Prostate gland (tissue), 2 donors: ENCODE data around the gene TCAP. TPM values are rescaled to one million over a fixed set of nuclear protein-coding genes. Genes with fewer than 3 reads are reported as not detected.

Source experiments
- DNase-seq: peaks from one replicate; pipeline ENCODE4 v3.0.0-alpha.2; 2019; ENCODE audit warnings: low spot score
- H3K27ac ChIP-seq, 2 donors: fragments of 200-600 bp; sonication (generic); 2 replicates each; pipeline ENCODE4 v1.5.1; 2017 to 2019
- H3K27me3 ChIP-seq: fragments of 200-600 bp; sonication (generic); replicated peaks from 2 replicates; pipeline ENCODE4 v1.5.1; 2019; ENCODE audit not compliant: insufficient read depth
- H3K36me3 ChIP-seq, 2 donors: fragments of 200-600 bp; sonication (generic); 1 replicate in 1 of 2; 2 replicates in 1 of 2; pipeline versions ENCODE4 v1.5.1 to v1.8.1; 2017 to 2019
- H3K4me1 ChIP-seq: fragments of 200-600 bp; sonication (generic); replicated peaks from 2 replicates; pipeline ENCODE4 v1.5.1; 2019
- H3K4me3 ChIP-seq, 2 donors: fragments of 200-600 bp; sonication (generic); 2 replicates each; pipeline ENCODE4 v1.5.1; 2017 to 2019
- H3K9me3 ChIP-seq: fragments of 200-600 bp; sonication (generic); 2 replicates; pipeline ENCODE4 v1.5.1; 2017
- CTCF ChIP-seq, 4 experiments: fragments of 200-600 bp in 2 of 4; fragments of 450-650 bp in 2 of 4; sonication (generic) in 2 of 4; IDR thresholded peaks; 1 replicate in 3 of 4; 2 replicates in 1 of 4; pipeline ENCODE4 v1.5.1; 2016 to 2019; ENCODE audit warnings: antibody characterized with exemption in 4 of 4, mild to moderate bottlenecking in 2 of 4, moderate library complexity in 2 of 4
- POLR2A ChIP-seq: fragments of 450-650 bp; IDR thresholded peaks from one replicate; pipeline ENCODE4 v1.6.1; 2016; ENCODE audit warnings: antibody characterized with exemption, mild to moderate bottlenecking
- POLR2AphosphoS5 ChIP-seq: sonication (generic); formaldehyde crosslinking; IDR thresholded peaks from one replicate; pipeline ENCODE4 v1.6.1; 2017; ENCODE audit warnings: antibody characterized with exemption
- WGBS: methylation state at CpG from one replicate; pipeline ENCODE4 v1.1.5; 2018; 5-methylcytosine and 5-hydroxymethylcytosine counted together
- intact Hi-C: fragments of 100-400 bp; cut with DNase I; formaldehyde crosslinking; loops from one replicate; pipeline ENCODE4 v1.14.2; 2022
- total RNA-seq, 2 donors: library from RNA; depleted of rRNA; stranded (reverse); fragments of >200 nt; gene quantifications; one replicate each; pipeline ENCODE4 v1.1.0, GENCODE V29; 2016

TCAP gene
- total RNA-seq, 2 donors from 2014 or later = 4.3 to 44.3 TPM

GRCh38 chr17:39660011-39660360 is 5.2 kb upstream of the TCAP start:
- 68% methylated on average over 5 of the region's 5 CpGs for whole genome bisulfite sequencing
- no peak for TF ChIP-seq POLR2A
- TF ChIP-seq POLR2AphosphoS5 = no peak
- no peak for TF ChIP-seq CTCF (IDR thresholded peaks at IDR 0.05)
- DNase-seq = no peak
- intact Hi-C loops = no loop called here
- H3K4me1 ChIP-seq = peaks cover 11% of the 10 kb centered on the region
- H3K4me3 ChIP-seq = no peak overlapping the region
- H3K36me3 ChIP-seq = no peaks in the 10 kb centered on the region
- peak overlapping the region; percentile 30 to 37 for H3K27ac ChIP-seq
- H3K9me3 ChIP-seq = no peaks in the 10 kb centered on the region
- no peaks in the 10 kb centered on the region for H3K27me3 ChIP-seq

- Histone ChIP-seq H3K27me3 (no peaks in the 10 kb centered on the region), H3K36me3 (no peaks in the 10 kb centered on the region), H3K4me1 (peaks cover 11% of the 10 kb centered on the region), H3K4me3 (no peak overlapping the region), H3K27ac (peak overlapping the region; percentile 30 to 37), H3K9me3 (no peaks in the 10 kb centered on the region)
- no peak for DNase-seq
- no peak for TF ChIP-seq POLR2AphosphoS5
- TF ChIP-seq CTCF (IDR thresholded peaks at IDR 0.05) = no peak
- no peak for TF ChIP-seq POLR2A
- 81% methylated on average over 31 of the region's 35 CpGs for WGBS
- intact Hi-C loops = no loop called here
Observed at GRCh38 chr17:39660397-39661385, 4.5 kb upstream of the TCAP start.

- H3K4me3 ChIP-seq = no peak overlapping the region
- no peaks in the 10 kb centered on the region for H3K9me3 ChIP-seq
- H3K27me3 ChIP-seq = no peaks in the 10 kb centered on the region
- H3K4me1 ChIP-seq = peaks cover 11% of the 10 kb centered on the region
- no peaks in the 10 kb centered on the region for H3K36me3 ChIP-seq
- H3K27ac ChIP-seq = peak overlapping the region; percentile 27 to 29
- intact Hi-C loops = no loop called here
- no peak for TF ChIP-seq POLR2A
- no peak for TF ChIP-seq CTCF (IDR thresholded peaks at IDR 0.05)
- no peak for TF ChIP-seq POLR2AphosphoS5
- no peak for DNase-seq
- WGBS = 71% methylated on average over 8 of the region's 8 CpGs
Observed at GRCh38 chr17:39661744-39662541, 3.2 kb upstream of the TCAP start.

GRCh38 chr17:39662551-39663339 is 2.4 kb upstream of the TCAP start:
- no peaks in the 10 kb centered on the region for H3K9me3 ChIP-seq
- H3K4me1 ChIP-seq = peaks cover 13% of the 10 kb centered on the region
- peak; percentile 40 for DNase-seq
- no peak overlapping the region for H3K4me3 ChIP-seq
- TF ChIP-seq POLR2A = no peak
- no peak for TF ChIP-seq POLR2AphosphoS5
- no peak for TF ChIP-seq CTCF (IDR thresholded peaks at IDR 0.05)
- peak overlapping the region; percentile 27 to 29 for H3K27ac ChIP-seq
- intact Hi-C loops = no loop called here
- H3K27me3 ChIP-seq = no peaks in the 10 kb centered on the region
- H3K36me3 ChIP-seq = no peaks in the 10 kb centered on the region
- WGBS = 81% methylated on average over 22 of the region's 22 CpGs
